Right atrium auricular region (tissue), 2 donors: Measurements from ENCODE around the gene RIPK4. TPM values are rescaled to one million over a fixed set of nuclear protein-coding genes. Genes with fewer than 3 reads are reported as not detected.

ENCODE experiments used
- DNase-seq: peaks from one replicate; pipeline ENCODE4 v3.0.0-alpha.2; 2019; ENCODE audit warnings: low spot score
- H3K27ac ChIP-seq, 2 donors: fragments of 200-600 bp; sonication (generic); 1 replicate in 1 of 2; 2 replicates in 1 of 2; pipeline ENCODE4 v1.5.1; 2016 to 2019
- H3K27me3 ChIP-seq, 2 donors: fragments of 200-600 bp; sonication (generic); one replicate each; pipeline versions ENCODE4 v1.5.1 to v1.6.0; 2017 to 2019
- H3K36me3 ChIP-seq: fragments of 200-600 bp; sonication (generic); one replicate; pipeline ENCODE4 v1.5.1; 2016
- H3K4me1 ChIP-seq, 2 donors: fragments of 200-600 bp; sonication (generic); one replicate each; pipeline versions ENCODE4 v1.5.1 to v1.6.0; 2017 to 2019
- H3K4me3 ChIP-seq, 2 donors: fragments of 200-600 bp; sonication (generic); 1 replicate in 1 of 2; 2 replicates in 1 of 2; pipeline ENCODE4 v1.5.1; 2017 to 2019; ENCODE audit warnings: mild to moderate bottlenecking in 1 of 2, moderate library complexity in 1 of 2
- H3K9me3 ChIP-seq, 2 donors: fragments of 200-600 bp; sonication (generic); one replicate each; pipeline ENCODE4 v1.5.1; 2019
- CTCF ChIP-seq, 2 donors: fragments of 200-600 bp; sonication (generic); IDR thresholded peaks; one replicate each; pipeline ENCODE4 v1.5.1; 2019; ENCODE audit warnings: antibody characterized with exemption in 2 of 2
- total RNA-seq, 2 donors: library from RNA; depleted of rRNA; stranded (reverse); fragments of >200 nt; gene quantifications; one replicate each; pipeline ENCODE4 v1.1.0, GENCODE V29; 2016

Gene RIPK4
- total RNA-seq, 2 donors from 2014 or later: 2.1 to 3.5 TPM

- no peaks in the 10 kb centered on the region for H3K9me3 ChIP-seq
- no peak for DNase-seq
- H3K27ac ChIP-seq: no peak overlapping the region
- no peaks in the 10 kb centered on the region for H3K36me3 ChIP-seq
- no peak for TF ChIP-seq CTCF (IDR thresholded peaks at IDR 0.05)
- H3K4me1 ChIP-seq: no peaks in the 10 kb centered on the region
- no peak overlapping the region for H3K4me3 ChIP-seq
- H3K27me3 ChIP-seq: no peaks in the 10 kb centered on the region
These were observed 56.1 kb downstream of the RIPK4 start for GRCh38 chr21:41710823-41711160.

GRCh38 chr21:41709965-41710822, 56.7 kb downstream of the RIPK4 start:
- H3K9me3 ChIP-seq: no peaks in the 10 kb centered on the region
- no peak overlapping the region for H3K27ac ChIP-seq
- H3K4me1 ChIP-seq: no peaks in the 10 kb centered on the region
- DNase-seq: no peak
- H3K36me3 ChIP-seq: no peaks in the 10 kb centered on the region
- H3K4me3 ChIP-seq: no peak overlapping the region
- TF ChIP-seq CTCF (IDR thresholded peaks at IDR 0.05): no peak
- no peaks in the 10 kb centered on the region for H3K27me3 ChIP-seq

- H3K4me3 ChIP-seq: no peak overlapping the region
- H3K4me1 ChIP-seq: no peaks in the 10 kb centered on the region
- no peaks in the 10 kb centered on the region for H3K36me3 ChIP-seq
- no peak for TF ChIP-seq CTCF (IDR thresholded peaks at IDR 0.05)
- H3K27ac ChIP-seq: no peak overlapping the region
- no peak for DNase-seq
- H3K9me3 ChIP-seq: no peaks in the 10 kb centered on the region
- no peaks in the 10 kb centered on the region for H3K27me3 ChIP-seq
These were observed 57.7 kb downstream of the RIPK4 start for GRCh38 chr21:41709166-41709565.

- TF ChIP-seq CTCF (IDR thresholded peaks at IDR 0.05): no peak
- no peak overlapping the region for H3K27ac ChIP-seq
- no peak for DNase-seq
- H3K4me3 ChIP-seq: no peak overlapping the region
- no peaks in the 10 kb centered on the region for H3K36me3 ChIP-seq
- no peaks in the 10 kb centered on the region for H3K27me3 ChIP-seq
- H3K9me3 ChIP-seq: no peaks in the 10 kb centered on the region
- H3K4me1 ChIP-seq: no peaks in the 10 kb centered on the region
These were observed 58.9 kb downstream of the RIPK4 start for GRCh38 chr21:41707960-41708330.

GRCh38 chr21:41707231-41707959, 59.5 kb downstream of the RIPK4 start:
- no peak for DNase-seq
- no peak for TF ChIP-seq CTCF (IDR thresholded peaks at IDR 0.05)
- Histone ChIP-seq H3K9me3 (no peaks in the 10 kb centered on the region), H3K4me1 (no peaks in the 10 kb centered on the region), H3K4me3 (no peak overlapping the region), H3K27me3 (no peaks in the 10 kb centered on the region), H3K36me3 (no peaks in the 10 kb centered on the region), H3K27ac (no peak overlapping the region)
